Right atrium auricular region (tissue), 2 donors: ENCODE data around the gene POFUT1. TPM values are rescaled to one million over a fixed set of nuclear protein-coding genes. Genes with fewer than 3 reads are reported as not detected.

Experiments used
- DNase-seq: peaks from one replicate; pipeline ENCODE4 v3.0.0-alpha.2; 2019; ENCODE audit warnings: low spot score
- H3K27ac ChIP-seq, 2 donors: fragments of 200-600 bp; sonication (generic); 1 replicate in 1 of 2; 2 replicates in 1 of 2; pipeline ENCODE4 v1.5.1; 2016 to 2019
- H3K27me3 ChIP-seq, 2 donors: fragments of 200-600 bp; sonication (generic); one replicate each; pipeline versions ENCODE4 v1.5.1 to v1.6.0; 2017 to 2019
- H3K36me3 ChIP-seq: fragments of 200-600 bp; sonication (generic); one replicate; pipeline ENCODE4 v1.5.1; 2016
- H3K4me1 ChIP-seq, 2 donors: fragments of 200-600 bp; sonication (generic); one replicate each; pipeline versions ENCODE4 v1.5.1 to v1.6.0; 2017 to 2019
- H3K4me3 ChIP-seq, 2 donors: fragments of 200-600 bp; sonication (generic); 1 replicate in 1 of 2; 2 replicates in 1 of 2; pipeline ENCODE4 v1.5.1; 2017 to 2019; ENCODE audit warnings: mild to moderate bottlenecking in 1 of 2, moderate library complexity in 1 of 2
- H3K9me3 ChIP-seq, 2 donors: fragments of 200-600 bp; sonication (generic); one replicate each; pipeline ENCODE4 v1.5.1; 2019
- CTCF ChIP-seq, 2 donors: fragments of 200-600 bp; sonication (generic); IDR thresholded peaks; one replicate each; pipeline ENCODE4 v1.5.1; 2019; ENCODE audit warnings: antibody characterized with exemption in 2 of 2
- total RNA-seq, 2 donors: library from RNA; depleted of rRNA; stranded (reverse); fragments of >200 nt; gene quantifications; one replicate each; pipeline ENCODE4 v1.1.0, GENCODE V29; 2016

The POFUT1 gene
- 10 to 100 TPM; 26.8 to 31.6 TPM for total RNA-seq

- Histone ChIP-seq H3K4me1 (peaks cover 0 to 41% of the 10 kb centered on the region in 2 donors), H3K9me3 (no peaks in the 10 kb centered on the region), H3K27ac (peak within 1 kb of the TSS; percentile 87 to 90), H3K27me3 (no peaks in the 10 kb centered on the region), H3K36me3 (no peaks in the 10 kb centered on the region), H3K4me3 (peak within 1 kb of the TSS; percentile 87 to 93)
- peak; percentile 82 for DNase-seq
- TF ChIP-seq CTCF (IDR thresholded peaks at IDR 0.05): peak in 1 of 2 donors; percentile 57
These were observed at the start of gene POFUT1, which contains the start of gene PLAGL2 for GRCh38 chr20:32207626-32208498. Gene POFUT1 (plus strand): TSS chr20:32207880. CDS start chr20:32207942, 62 bp downstream. Gene PLAGL2 (minus strand): TSS chr20:32207743. CDS start chr20:32202178, 5,565 bp downstream.

- Histone ChIP-seq H3K27me3 (no peaks in the 10 kb centered on the region), H3K4me1 (peaks cover 0 to 14% of the 10 kb centered on the region in 2 donors), H3K27ac (no peak overlapping the region), H3K9me3 (no peaks in the 10 kb centered on the region), H3K4me3 (no peak overlapping the region), H3K36me3 (peaks cover 75% of the 10 kb centered on the region)
- no peak for DNase-seq
- no peak for TF ChIP-seq CTCF (IDR thresholded peaks at IDR 0.05)
These were observed 49.3 kb upstream of the POFUT1 start for GRCh38 chr20:32158351-32158750.

GRCh38 chr20:32158943-32159660 is 48.6 kb upstream of the POFUT1 start:
- H3K4me1 ChIP-seq: peaks cover 0 to 14% of the 10 kb centered on the region in 2 donors
- H3K4me3 ChIP-seq: no peak overlapping the region
- peaks cover 75% of the 10 kb centered on the region for H3K36me3 ChIP-seq
- H3K27ac ChIP-seq: no peak overlapping the region
- DNase-seq: no peak
- H3K27me3 ChIP-seq: no peaks in the 10 kb centered on the region
- TF ChIP-seq CTCF (IDR thresholded peaks at IDR 0.05): no peak
- H3K9me3 ChIP-seq: no peaks in the 10 kb centered on the region

- H3K27ac ChIP-seq: no peak overlapping the region
- peaks cover 76% of the 10 kb centered on the region for H3K36me3 ChIP-seq
- H3K27me3 ChIP-seq: no peaks in the 10 kb centered on the region
- H3K4me3 ChIP-seq: no peak overlapping the region
- H3K9me3 ChIP-seq: no peaks in the 10 kb centered on the region
- peaks cover 0 to 9% of the 10 kb centered on the region in 2 donors for H3K4me1 ChIP-seq
- no peak for TF ChIP-seq CTCF (IDR thresholded peaks at IDR 0.05)
- no peak for DNase-seq
These were observed 47.9 kb upstream of the POFUT1 start for GRCh38 chr20:32159766-32160221.

GRCh38 chr20:32160341-32160740 is 47.3 kb upstream of the POFUT1 start:
- no peak overlapping the region for H3K4me3 ChIP-seq
- no peaks in the 10 kb centered on the region for H3K9me3 ChIP-seq
- H3K36me3 ChIP-seq: peaks cover 81% of the 10 kb centered on the region
- H3K27ac ChIP-seq: no peak overlapping the region
- no peak for DNase-seq
- no peak for TF ChIP-seq CTCF (IDR thresholded peaks at IDR 0.05)
- H3K27me3 ChIP-seq: no peaks in the 10 kb centered on the region
- H3K4me1 ChIP-seq: peaks cover 0 to 4% of the 10 kb centered on the region in 2 donors
